WTC11 (cell line): ENCODE results near the gene ASTN1. TPM values are rescaled to one million over a fixed set of nuclear protein-coding genes. Genes with fewer than 3 reads are reported as not detected.

Experiments used
- ATAC-seq: fragments of 200-7000 bp; cut with Tn5 transposase; 2 replicates; pipeline ENCODE4 v1.10.0; 2021; ENCODE audit warnings: mild to moderate bottlenecking, moderate library complexity
- CTCF ChIA-PET: fragments of 300-600 bp; sonication (Branson Sonifier 250); formaldehyde crosslinking; loops from one replicate; lab custom pipeline; 2021; ENCODE audit warnings: antibody characterized with exemption; lab: Charles Lee
- POLR2A ChIA-PET: fragments of 350-600 bp; sonication (Branson Sonifier 250); formaldehyde crosslinking; loops from one replicate; lab custom pipeline; 2021; ENCODE audit warnings: antibody characterized with exemption; lab: Charles Lee
- DNase-seq: peaks from one replicate; pipeline ENCODE4 v3.0.0; 2021; ENCODE audit warnings: low spot score
- H3K27ac Mint-ChIP-seq: 2 replicates; pipeline ENCODE4 v1.8.0; 2021; ENCODE audit warnings: mixed read lengths
- H3K27me3 Mint-ChIP-seq: 2 replicates; pipeline ENCODE4 v1.8.0; 2021; ENCODE audit warnings: low read depth, mild to moderate bottlenecking, moderate library complexity, mixed read lengths
- H3K36me3 Mint-ChIP-seq: 2 replicates; pipeline ENCODE4 v1.8.0; 2021; ENCODE audit warnings: mixed read lengths
- H3K4me1 Mint-ChIP-seq: 2 replicates; pipeline ENCODE4 v1.8.0; 2022; ENCODE audit warnings: mixed read lengths
- H3K4me3 Mint-ChIP-seq: 2 replicates; pipeline ENCODE4 v1.8.0; 2021; ENCODE audit warnings: mild to moderate bottlenecking, moderate library complexity, mixed read lengths
- H3K9me3 Mint-ChIP-seq: 2 replicates; pipeline ENCODE4 v1.8.0; 2021; ENCODE audit warnings: mixed read lengths
- AFF4 ChIP-seq: sonication (generic); formaldehyde crosslinking; IDR thresholded peaks from 2 replicates; pipeline ENCODE4 v1.8.1; 2023; ENCODE audit warnings: mild to moderate bottlenecking, missing genetic modification reagents, borderline replicate concordance
- ATF2 ChIP-seq: sonication (generic); formaldehyde crosslinking; IDR thresholded peaks from 2 replicates; pipeline ENCODE4 v1.8.1; 2022; ENCODE audit warnings: low read depth, missing genetic modification reagents, borderline replicate concordance
- ATF3 ChIP-seq: sonication (generic); formaldehyde crosslinking; conservative IDR thresholded peaks from 2 replicates; pipeline ENCODE4 v1.8.1; 2022; ENCODE audit warnings: mild to moderate bottlenecking, missing genetic modification reagents
- CBFB ChIP-seq: sonication (generic); formaldehyde crosslinking; IDR thresholded peaks from 2 replicates; pipeline ENCODE4 v1.8.1; 2022; ENCODE audit warnings: mild to moderate bottlenecking, low read depth, missing genetic modification reagents
- ESRRA ChIP-seq: sonication (generic); formaldehyde crosslinking; IDR thresholded peaks from 2 replicates; pipeline ENCODE4 v1.8.1; 2022; ENCODE audit warnings: mild to moderate bottlenecking, missing genetic modification reagents, borderline replicate concordance
- ETV6 ChIP-seq: sonication (generic); formaldehyde crosslinking; IDR thresholded peaks from 2 replicates; pipeline ENCODE4 v1.8.1; 2022; ENCODE audit warnings: mild to moderate bottlenecking, missing genetic modification reagents
- FOXJ3 ChIP-seq: sonication (generic); formaldehyde crosslinking; IDR thresholded peaks from 2 replicates; pipeline ENCODE4 v1.9.0; 2021; ENCODE audit warnings: missing genetic modification reagents, mild to moderate bottlenecking, borderline replicate concordance
- IRF1 ChIP-seq: sonication (generic); formaldehyde crosslinking; IDR thresholded peaks from 2 replicates; pipeline ENCODE4 v1.8.0; 2023; ENCODE audit warnings: missing genetic modification reagents
- NFATC4 ChIP-seq: fragments of 250-450 bp; sonication (Bioruptor Pico); IDR thresholded peaks from 2 replicates; pipeline ENCODE4 v1.9.0; 2021; ENCODE audit warnings: mild to moderate bottlenecking
- NR1H2 ChIP-seq: sonication (generic); formaldehyde crosslinking; IDR thresholded peaks from 2 replicates; pipeline ENCODE4 v1.9.0; 2021; ENCODE audit warnings: mild to moderate bottlenecking, moderate library complexity, missing genetic modification reagents
- PRDM15 ChIP-seq: sonication (generic); formaldehyde crosslinking; IDR thresholded peaks from 2 replicates; pipeline ENCODE4 v1.8.0; 2022; ENCODE audit warnings: missing genetic modification reagents
- PRRX2 ChIP-seq: fragments of 250-450 bp; sonication (Bioruptor Pico); IDR thresholded peaks from 2 replicates; pipeline ENCODE4 v1.8.0; 2021; ENCODE audit warnings: mild to moderate bottlenecking
- STAT6 ChIP-seq: sonication (generic); formaldehyde crosslinking; conservative IDR thresholded peaks from 2 replicates; pipeline ENCODE4 v1.8.1; 2023; ENCODE audit warnings: mild to moderate bottlenecking, low read depth, missing genetic modification reagents, moderate library complexity
- ZMAT4 ChIP-seq: fragments of 250-450 bp; sonication (Bioruptor Pico); IDR thresholded peaks from 2 replicates; pipeline ENCODE4 v1.9.0; 2021; ENCODE audit warnings: mild to moderate bottlenecking
- ZNF138 ChIP-seq: sonication (generic); formaldehyde crosslinking; conservative IDR thresholded peaks from 2 replicates; pipeline ENCODE4 v1.8.1; 2022; ENCODE audit warnings: mild to moderate bottlenecking, moderate library complexity, missing genetic modification reagents
- ZNF232 ChIP-seq: sonication (generic); formaldehyde crosslinking; IDR thresholded peaks from 2 replicates; pipeline ENCODE4 v1.8.0; 2022; ENCODE audit warnings: mild to moderate bottlenecking, missing genetic modification reagents
- ZNF263 ChIP-seq: sonication (generic); formaldehyde crosslinking; IDR thresholded peaks from 2 replicates; pipeline ENCODE4 v1.8.1; 2022; ENCODE audit warnings: low read depth, mild to moderate bottlenecking, moderate library complexity, missing genetic modification reagents
- ZNF416 ChIP-seq: fragments of 250-450 bp; sonication (Bioruptor Pico); IDR thresholded peaks from 2 replicates; pipeline ENCODE4 v1.9.0; 2021; ENCODE audit warnings: mild to moderate bottlenecking, inconsistent platforms
- ZNF671 ChIP-seq: fragments of 250-450 bp; sonication (Bioruptor Pico); IDR thresholded peaks from 2 replicates; pipeline ENCODE4 v1.8.0; 2021; ENCODE audit warnings: mild to moderate bottlenecking
- total RNA-seq: library from RNA; stranded (reverse); gene quantifications from 3 replicates; pipeline ENCODE4 v1.2.3, GENCODE V29; 2021

ASTN1 gene
- total RNA-seq, 1 experiment from 2014 or later, result 3.4 TPM

- no peak overlapping the region for H3K4me3 Mint-ChIP-seq
- H3K27ac Mint-ChIP-seq, result no peak overlapping the region
- ATAC-seq, result no peak
Measured at GRCh38 chr1:176879784-176880620, 284.5 kb downstream of the ASTN1 start.

GRCh38 chr1:176878750-176879536 is 285.6 kb downstream of the ASTN1 start:
- Mint-ChIP-seq H3K27me3 (no peaks in the 10 kb centered on the region; the same call in 1 of the 2 replicates), H3K9me3 (no peaks in the 10 kb centered on the region), H3K4me1 (no peaks in the 10 kb centered on the region; the same call in 1 of the 2 replicates), H3K36me3 (no peaks in the 10 kb centered on the region), H3K4me3 (no peak overlapping the region), H3K27ac (no peak overlapping the region)
- DNase-seq (peak; percentile 59), ATAC-seq (peak; percentile 90)
- ChIA-PET POLR2A (no interaction called here), CTCF (interaction anchor here (0.7 to 1.7 kb wide), 8 partner anchors 17 to 504 kb away, joined by 3 to 5 read pairs (median 4); no protein-coding TSS in a partner anchor)
- TF ChIP-seq NFATC4 (no peak), STAT6 (CRISPR knock-in tag) (no peak), ZNF232 (no peak), ZNF671 (CRISPR knock-in tag) (no peak), PRDM15 (CRISPR knock-in tag) (no peak), PRRX2 (CRISPR knock-in tag) (no peak), ESRRA (CRISPR knock-in tag) (no peak), ZMAT4 (no peak), ATF3 (no peak), FOXJ3 (CRISPR knock-in tag) (no peak), ZNF416 (no peak), AFF4 (CRISPR knock-in tag) (no peak), ATF2 (CRISPR knock-in tag) (no peak), ZNF263 (no peak), CBFB (CRISPR knock-in tag) (no peak)

More at GRCh38 chr1:176879784-176880620, 284.5 kb downstream of the ASTN1 start:
- POLR2A ChIA-PET, result interaction anchor here (0.6 kb wide), 1 partner anchor 1728 kb away, joined by 3 read pairs; no protein-coding TSS in a partner anchor
- no peaks in the 10 kb centered on the region; the same call in 1 of the 2 replicates for H3K27me3 Mint-ChIP-seq
- no peaks in the 10 kb centered on the region for H3K9me3 Mint-ChIP-seq
- TF ChIP-seq NR1H2 (no peak), ZNF138 (CRISPR knock-in tag) (no peak), ETV6 (CRISPR knock-in tag) (no peak), IRF1 (CRISPR knock-in tag) (no peak)
- TF ChIP-seq, all 79 proteins: peak for 0
- DNase-seq, result no peak
- Mint-ChIP-seq H3K36me3 (no peaks in the 10 kb centered on the region), H3K4me1 (no peaks in the 10 kb centered on the region; the same call in 1 of the 2 replicates)
- CTCF ChIA-PET, result interaction anchor here (0.6 to 1.7 kb wide), 28 partner anchors 10 to 1034 kb away, joined by 3 to 13 read pairs (median 4); no protein-coding TSS in a partner anchor
